ENCODE data around the gene NOS1.

Gene NOS1

DNA sequence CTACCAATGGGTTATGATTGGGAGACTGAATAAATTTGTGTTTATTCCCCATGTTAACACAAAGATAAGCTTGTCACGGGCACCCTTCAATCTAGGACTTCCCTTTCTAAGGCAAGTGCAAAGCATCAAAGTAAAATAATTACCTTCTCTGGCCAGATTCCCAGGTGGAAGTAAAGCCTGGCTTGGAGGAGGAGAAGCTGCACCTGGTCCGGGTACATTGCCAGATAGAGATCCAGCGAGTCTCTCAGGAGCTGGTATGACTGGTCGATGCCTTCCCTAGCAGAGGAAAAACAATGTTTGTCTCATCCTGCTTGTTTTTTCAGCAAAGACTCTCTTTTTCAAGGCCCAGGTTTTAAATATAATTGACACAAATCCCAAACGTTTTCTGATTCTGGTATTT is 196.1 kb downstream of the NOS1 start:
- DNase-seq, result no peak

DNA sequence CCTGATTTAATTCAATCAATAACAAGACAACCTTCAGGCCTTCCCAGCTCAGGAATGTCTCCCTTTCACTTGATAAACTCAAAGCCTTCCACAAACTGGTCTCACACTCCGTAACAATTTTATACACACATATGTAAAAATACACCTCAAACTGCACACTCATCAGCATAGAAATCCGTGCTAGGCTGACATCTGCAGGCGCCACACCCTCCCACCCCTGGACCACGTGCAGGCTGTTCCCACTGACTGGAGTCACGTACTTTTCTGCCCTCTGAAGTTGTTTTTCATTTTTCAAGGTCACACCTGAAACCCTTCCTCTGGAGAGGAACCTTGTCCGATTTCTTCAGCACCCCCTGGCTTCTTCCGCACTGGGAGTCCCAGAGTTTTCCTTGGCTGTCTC is 198.8 kb downstream of the NOS1 start:
- no peak for DNase-seq

DNA sequence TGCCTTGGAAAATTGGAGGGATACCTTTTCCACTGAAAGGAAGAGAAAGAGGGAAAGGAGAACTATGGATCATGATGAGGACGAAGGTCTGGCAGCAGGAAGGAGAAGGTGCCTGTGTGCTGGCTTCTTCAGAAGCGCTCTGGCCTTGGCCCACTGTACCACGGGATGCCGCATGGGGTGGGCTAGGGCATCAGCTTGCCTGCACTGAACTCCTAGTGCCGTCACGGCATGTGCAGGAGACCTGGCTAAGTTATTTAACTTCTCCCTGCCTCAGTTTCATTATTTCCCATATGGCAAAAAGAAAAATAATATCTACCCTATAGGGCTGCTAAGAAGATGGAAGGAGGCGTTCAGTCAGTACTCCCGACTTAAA is 199.3 kb downstream of the NOS1 start:
- no peak for DNase-seq

DNA sequence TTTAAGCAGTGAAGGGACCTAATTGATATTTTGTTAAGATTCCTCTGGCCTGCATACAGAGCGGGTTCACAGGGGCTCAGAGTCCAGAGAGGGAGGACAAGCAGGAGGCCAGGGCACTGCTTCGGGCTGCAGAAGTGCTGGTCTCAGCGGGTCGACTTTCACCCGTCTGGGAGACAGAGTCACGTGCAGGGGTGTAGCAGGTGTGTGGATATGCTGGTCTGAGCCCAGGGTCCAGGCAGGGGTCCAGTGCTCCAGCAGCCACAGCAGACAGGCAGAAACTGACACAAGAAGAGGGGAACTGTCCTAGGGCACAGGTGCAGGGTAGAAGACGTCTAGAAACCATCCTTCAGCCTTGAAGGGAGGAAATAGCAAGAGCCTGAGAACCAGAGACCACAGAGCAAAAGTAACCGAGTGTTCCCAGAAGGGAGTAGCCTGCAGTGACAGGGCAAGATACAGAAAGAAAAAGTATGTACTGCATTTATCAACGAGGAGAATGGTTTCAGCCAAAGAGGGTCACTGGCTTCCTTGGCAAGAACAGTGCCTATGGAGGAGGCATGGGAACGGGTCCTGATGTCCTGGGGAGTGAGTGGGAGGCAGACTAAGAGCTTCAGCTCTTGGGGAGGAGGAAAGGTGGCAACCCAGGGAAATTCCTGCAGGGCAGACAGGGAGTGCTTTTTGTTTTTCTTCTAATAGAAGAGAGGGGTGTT is 199.8 kb downstream of the NOS1 start:
- DNase-seq, result no peak

DNA sequence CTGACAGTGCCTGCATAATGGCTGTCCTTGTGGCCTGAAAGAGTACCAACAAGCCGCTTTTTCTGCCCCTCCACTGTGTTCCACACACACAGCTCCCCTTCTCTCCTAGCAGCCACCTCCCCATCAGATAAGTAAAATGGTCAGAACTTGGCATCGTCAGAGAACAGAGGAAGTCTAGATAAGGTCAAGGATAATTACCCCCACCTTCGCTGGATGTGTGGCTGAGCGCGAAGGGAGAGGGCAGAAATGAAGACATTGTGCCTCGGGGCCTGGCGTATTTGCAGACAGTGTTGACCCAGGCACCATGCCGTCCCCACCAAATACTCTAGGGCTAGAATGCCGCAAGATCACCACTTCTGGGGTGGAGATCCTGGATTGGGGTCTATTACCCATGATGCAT is 201.8 kb downstream of the NOS1 start:
- DNase-seq, result no peak

DNA sequence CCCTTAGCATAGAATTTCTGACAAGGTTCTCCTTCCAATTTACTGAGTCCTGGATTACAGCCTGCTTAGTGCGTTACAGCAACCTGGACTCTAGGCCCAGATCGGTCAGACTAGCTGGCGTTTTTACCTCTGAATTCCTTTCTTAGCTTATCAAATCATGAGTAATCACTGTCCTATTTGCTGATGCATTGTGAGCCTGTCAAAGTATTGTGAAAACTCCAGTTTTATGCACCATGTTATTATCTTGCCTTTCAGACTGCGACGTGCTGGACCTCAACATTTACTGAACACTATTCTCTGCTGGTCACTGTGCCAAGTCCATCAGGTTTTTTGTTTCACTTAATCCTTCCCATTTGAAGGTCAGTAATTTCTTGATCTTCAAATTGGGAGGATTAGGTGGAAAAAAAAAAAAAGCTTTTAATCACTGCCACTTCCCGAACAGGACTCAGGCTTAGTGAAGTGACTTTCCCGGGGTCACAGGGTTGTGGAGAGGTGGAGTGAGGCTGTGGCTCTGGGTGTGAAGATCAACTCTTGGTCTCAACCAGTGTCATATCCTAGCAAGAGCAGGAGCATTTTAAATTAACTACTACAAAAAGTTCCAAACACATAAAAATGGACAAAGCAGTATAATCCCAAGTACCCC is 202.4 kb downstream of the NOS1 start:
- no peak for DNase-seq
